Ovary (tissue), 9 donors: ENCODE measurements around the gene ATAD2B. TPM values are rescaled to one million over a fixed set of nuclear protein-coding genes. Genes with fewer than 3 reads are reported as not detected.

Experiments used
- DNase-seq, 5 donors: peaks; one replicate each; pipeline ENCODE4 v3.0.0-alpha.2; 2019 to 2020
- H3K27ac ChIP-seq, 2 donors: fragments of 200-600 bp; one replicate each; pipeline versions ENCODE4 v1.5.1 to v1.8.0; 2019 to 2022
- H3K27me3 ChIP-seq: fragments of 200-600 bp; one replicate; pipeline ENCODE4 v1.8.0; 2022
- H3K36me3 ChIP-seq: fragments of 200-600 bp; sonication (generic); one replicate; pipeline ENCODE4 v1.5.1; 2019
- H3K4me1 ChIP-seq: one replicate; pipeline ENCODE4 v1.8.1; 2013; ENCODE audit warnings: mild to moderate bottlenecking, moderate library complexity; ENCODE audit not compliant: insufficient read depth
- H3K4me3 ChIP-seq: fragments of 200-600 bp; sonication (generic); one replicate; pipeline ENCODE4 v1.5.1; 2017
- H3K9me3 ChIP-seq, 2 donors: fragments of 200-600 bp in 1 of 2; sonication (generic) in 1 of 2; one replicate each; pipeline versions ENCODE4 v1.5.1 to v1.8.1; 2013 to 2019; ENCODE audit warnings: mild to moderate bottlenecking in 1 of 2, moderate library complexity in 1 of 2
- EP300 ChIP-seq: sonication (generic); formaldehyde crosslinking; IDR thresholded peaks from one replicate; pipeline ENCODE4 v1.6.1; 2017; ENCODE audit warnings: antibody characterized with exemption
- POLR2A ChIP-seq: fragments of 450-650 bp; IDR thresholded peaks from one replicate; pipeline ENCODE4 v1.6.1; 2017; ENCODE audit warnings: antibody characterized with exemption, mild to moderate bottlenecking, moderate library complexity
- WGBS, 3 donors: extraction: QIAGEN DNeasy Blood & Tissue Kit in 1 of 3; methylation state at CpG; one replicate each; pipeline versions ENCODE4 v1.1.5 to v1.1.7; 2013 to 2017; 5-methylcytosine and 5-hydroxymethylcytosine counted together
- intact Hi-C, 4 donors: fragments of 100-400 bp; cut with DNase I; formaldehyde crosslinking; loops; one replicate each; pipeline versions ENCODE4 v1.11.0 to v1.15.1; 2022 to 2023
- polyA plus RNA-seq, 2 donors: library from polyadenylated mRNA; stranded (reverse); fragments of 200-250 nt in 1 of 2; fragments of 350-450 nt in 1 of 2; fragmentation: Illumina TruSeq in 1 of 2; extraction: RNeasy Lipid Tissue Mini Kit (QIAGEN cat#74804) in 1 of 2; gene quantifications; one replicate each; pipeline ENCODE4 v1.2.3, GENCODE V29; 2013 to 2014
- total RNA-seq, 7 donors: library from RNA; depleted of rRNA in 2 of 7; stranded (reverse); fragments of >200 nt in 2 of 7; fragmentation: NEBNext Ultra II Directional in 3 of 7; extraction: Animal tissue kit (Norgen Biotek cat#: 25700) in 3 of 7; gene quantifications; one replicate each; pipeline versions ENCODE4 v1.1.0 to v1.2.4, GENCODE V29; 2016 to 2023
- TF ChIP-seq, protein P1 (sequence below), 3 donors: fragments of 450-650 bp in 2 of 3; fragments of 200-600 bp in 1 of 3; IDR thresholded peaks; one replicate each; pipeline versions ENCODE4 v1.5.1 to v1.8.0; 2016 to 2022; ENCODE audit warnings: antibody characterized with exemption in 3 of 3, mild to moderate bottlenecking in 1 of 3
- donor health status: DM: no; HTN: no; CAD: no; lungs with moderate emphysema.
- donor health status: DM: no; HTN: no; CAD: no.
- donor health status: Bipolar disorder and iron deficiency.
- donor health status: DM: yes; HTN: yes; CAD: no.
- donor health status: DM: no; HTN: no; CAD: no.
- donor health status: DM: yes; HTN: yes; CAD: no.

ATAD2B gene
- total and polyA plus RNA-seq, 9 donors: 4.5 to 29.6 (median 19.8) TPM

GRCh38 chr2:23720705-23721453, 206.0 kb downstream of the ATAD2B start:
- Histone ChIP-seq H3K27ac (no peak overlapping the region), H3K9me3 (no peaks in the 10 kb centered on the region), H3K4me3 (no peak overlapping the region), H3K27me3 (no peaks in the 10 kb centered on the region), H3K4me1 (no peaks in the 10 kb centered on the region), H3K36me3 (no peaks in the 10 kb centered on the region)
- no peak for DNase-seq
- intact Hi-C loops: no loop called here
- TF ChIP-seq POLR2A (no peak), EP300 (no peak)
- TF ChIP-seq, protein P1, sequence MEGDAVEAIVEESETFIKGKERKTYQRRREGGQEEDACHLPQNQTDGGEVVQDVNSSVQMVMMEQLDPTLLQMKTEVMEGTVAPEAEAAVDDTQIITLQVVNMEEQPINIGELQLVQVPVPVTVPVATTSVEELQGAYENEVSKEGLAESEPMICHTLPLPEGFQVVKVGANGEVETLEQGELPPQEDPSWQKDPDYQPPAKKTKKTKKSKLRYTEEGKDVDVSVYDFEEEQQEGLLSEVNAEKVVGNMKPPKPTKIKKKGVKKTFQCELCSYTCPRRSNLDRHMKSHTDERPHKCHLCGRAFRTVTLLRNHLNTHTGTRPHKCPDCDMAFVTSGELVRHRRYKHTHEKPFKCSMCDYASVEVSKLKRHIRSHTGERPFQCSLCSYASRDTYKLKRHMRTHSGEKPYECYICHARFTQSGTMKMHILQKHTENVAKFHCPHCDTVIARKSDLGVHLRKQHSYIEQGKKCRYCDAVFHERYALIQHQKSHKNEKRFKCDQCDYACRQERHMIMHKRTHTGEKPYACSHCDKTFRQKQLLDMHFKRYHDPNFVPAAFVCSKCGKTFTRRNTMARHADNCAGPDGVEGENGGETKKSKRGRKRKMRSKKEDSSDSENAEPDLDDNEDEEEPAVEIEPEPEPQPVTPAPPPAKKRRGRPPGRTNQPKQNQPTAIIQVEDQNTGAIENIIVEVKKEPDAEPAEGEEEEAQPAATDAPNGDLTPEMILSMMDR (IDR thresholded peaks at IDR 0.05): no peak
- 78 to 91% (median 90%) methylated on average over 4 of the region's 4 CpGs for WGBS, 3 donors

GRCh38 chr2:23719716-23720115, 207.2 kb downstream of the ATAD2B start:
- TF ChIP-seq, protein P1 (IDR thresholded peaks at IDR 0.05): no peak
- no peak for TF ChIP-seq POLR2A
- H3K4me3 ChIP-seq: no peak overlapping the region
- no peak for DNase-seq
- intact Hi-C loops: no loop called here
- no peaks in the 10 kb centered on the region for H3K4me1 ChIP-seq
- WGBS, 3 donors: 73 to 76% (median 76%) methylated on average over 5 of the region's 5 CpGs
- H3K27me3 ChIP-seq: no peaks in the 10 kb centered on the region
- no peaks in the 10 kb centered on the region for H3K9me3 ChIP-seq
- H3K36me3 ChIP-seq: no peaks in the 10 kb centered on the region
- no peak overlapping the region for H3K27ac ChIP-seq

DNA sequence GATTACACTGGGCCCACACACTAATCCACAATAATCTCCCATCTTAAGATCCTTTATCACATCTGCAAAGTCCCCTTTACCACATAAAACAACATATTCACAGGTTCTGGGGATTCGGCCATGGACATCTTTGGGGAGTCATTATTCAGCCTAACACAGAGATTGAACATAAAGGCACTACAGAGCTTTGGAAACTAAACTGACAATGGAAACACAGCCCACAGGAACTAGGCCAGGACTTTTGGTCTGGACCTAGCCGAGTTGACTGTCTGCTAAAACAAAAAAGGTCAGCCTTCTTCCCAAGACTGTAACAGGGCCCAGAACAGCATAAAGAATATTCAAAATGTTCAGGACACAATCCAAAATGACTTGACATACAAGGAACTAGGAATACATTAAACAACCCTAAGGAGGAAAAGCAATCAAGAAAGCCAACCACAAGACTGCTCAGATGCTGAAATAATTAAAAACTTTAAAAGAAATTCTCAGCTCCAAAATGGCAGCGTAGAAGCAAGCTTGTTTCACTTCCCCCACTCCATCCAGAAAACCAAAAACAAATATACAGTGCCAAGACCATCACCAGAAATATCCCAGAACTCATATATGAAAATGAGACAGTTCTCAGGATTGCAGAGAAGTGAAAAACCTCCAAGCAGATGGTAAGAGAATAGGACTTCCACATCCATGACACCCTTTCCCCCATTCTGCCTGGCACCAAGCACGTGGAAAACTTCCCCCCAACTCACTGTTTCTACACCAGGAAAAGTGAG, 207.8 kb downstream of the ATAD2B start:
- intact Hi-C loops: no loop called here
- Histone ChIP-seq H3K4me1 (no peaks in the 10 kb centered on the region), H3K27me3 (no peaks in the 10 kb centered on the region), H3K4me3 (no peak overlapping the region), H3K27ac (no peak overlapping the region), H3K36me3 (no peaks in the 10 kb centered on the region), H3K9me3 (no peaks in the 10 kb centered on the region)
- 86 to 93% (median 93%) methylated on average over 4 of the region's 4 CpGs for WGBS, 3 donors
- DNase-seq: no peak
- TF ChIP-seq, protein P1 (IDR thresholded peaks at IDR 0.05): no peak
- TF ChIP-seq POLR2A (no peak), EP300 (no peak)

DNA sequence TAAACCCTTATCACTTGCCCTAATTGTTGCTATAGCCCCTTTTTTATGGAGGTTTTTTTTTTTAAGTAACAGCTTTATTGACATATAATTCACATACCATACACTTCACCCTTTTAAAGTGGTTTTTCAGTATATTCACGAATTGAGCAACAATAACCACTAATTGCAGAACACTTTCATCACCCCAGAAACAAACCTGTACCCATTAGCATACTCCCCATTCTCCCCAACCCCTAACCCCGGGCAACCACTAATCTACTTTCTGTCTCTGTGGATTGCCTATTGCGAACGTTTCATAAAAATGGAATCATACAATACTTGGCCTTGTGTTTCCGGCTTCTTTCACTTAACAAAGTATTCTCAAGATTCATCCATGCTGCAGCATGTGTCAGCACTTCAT, 213.6 kb downstream of the ATAD2B start:
- WGBS, 3 donors: 85 to 91% (median 88%) methylated on average over 5 of the region's 5 CpGs
- Histone ChIP-seq H3K9me3 (no peaks in the 10 kb centered on the region), H3K36me3 (no peaks in the 10 kb centered on the region), H3K27me3 (no peaks in the 10 kb centered on the region), H3K4me1 (peaks cover 6% of the 10 kb centered on the region), H3K27ac (no peak overlapping the region), H3K4me3 (no peak overlapping the region)
- intact Hi-C loops: no loop called here
- TF ChIP-seq, protein P1 (IDR thresholded peaks at IDR 0.05): no peak
- TF ChIP-seq EP300: no peak
- TF ChIP-seq POLR2A: no peak
- DNase-seq: no peak
